Activated CD4-positive, CD25-positive, alpha-beta regulatory T cell (primary cell): ENCODE data around the gene CHTF18.

Source experiments
- DNase-seq, 4 experiments: peaks; one replicate each; lab custom pipeline; 2025; lab: John Stamatoyannopoulos, UW

CHTF18 gene

GRCh38 chr16:760545-761343 lies 27.7 kb upstream of the CHTF18 start, which contains the start of gene MSLN:
Gene MSLN (plus strand): TSS chr16:760734. CDS start chr16:762681, 1,947 bp downstream.
- DNase-seq, result no peak

- DNase-seq, result no peak
Measured at GRCh38 chr16:761625-762513, 26.6 kb upstream of the CHTF18 start.

- no peak for DNase-seq
Measured at GRCh38 chr16:762595-763268, 25.7 kb upstream of the CHTF18 start.

GRCh38 chr16:763369-764183 lies 24.8 kb upstream of the CHTF18 start:
- no peak for DNase-seq

- DNase-seq, result no peak
Measured at GRCh38 chr16:764184-764750, 24.2 kb upstream of the CHTF18 start.

GRCh38 chr16:764848-765487 lies 23.5 kb upstream of the CHTF18 start:
- no peak for DNase-seq

GRCh38 chr16:765488-765865 lies 22.9 kb upstream of the CHTF18 start:
- DNase-seq, result no peak

GRCh38 chr16:766008-766819 lies 22.2 kb upstream of the CHTF18 start:
- DNase-seq, result no peak

- no peak for DNase-seq
Measured at GRCh38 chr16:766820-767640, 21.4 kb upstream of the CHTF18 start.

- no peak for DNase-seq
Measured at GRCh38 chr16:767743-768235, 20.6 kb upstream of the CHTF18 start.

- no peak for DNase-seq
Measured at GRCh38 chr16:768428-768827, 20.0 kb upstream of the CHTF18 start.

- DNase-seq, result no peak
Measured at GRCh38 chr16:769184-769784, 19.1 kb upstream of the CHTF18 start.

GRCh38 chr16:769934-770333 lies 18.5 kb upstream of the CHTF18 start:
- DNase-seq, result no peak

- DNase-seq, result no peak
Measured at GRCh38 chr16:770411-770810, 18.0 kb upstream of the CHTF18 start.

- DNase-seq, result no peak
Measured at GRCh38 chr16:772959-773358, 15.5 kb upstream of the CHTF18 start.

- DNase-seq, result no peak
Measured at GRCh38 chr16:774086-775001, 14.1 kb upstream of the CHTF18 start.

- DNase-seq, result no peak
Measured at GRCh38 chr16:775236-775796, 13.1 kb upstream of the CHTF18 start.
